ENCODE data around the gene SPATS2L.

DNA sequence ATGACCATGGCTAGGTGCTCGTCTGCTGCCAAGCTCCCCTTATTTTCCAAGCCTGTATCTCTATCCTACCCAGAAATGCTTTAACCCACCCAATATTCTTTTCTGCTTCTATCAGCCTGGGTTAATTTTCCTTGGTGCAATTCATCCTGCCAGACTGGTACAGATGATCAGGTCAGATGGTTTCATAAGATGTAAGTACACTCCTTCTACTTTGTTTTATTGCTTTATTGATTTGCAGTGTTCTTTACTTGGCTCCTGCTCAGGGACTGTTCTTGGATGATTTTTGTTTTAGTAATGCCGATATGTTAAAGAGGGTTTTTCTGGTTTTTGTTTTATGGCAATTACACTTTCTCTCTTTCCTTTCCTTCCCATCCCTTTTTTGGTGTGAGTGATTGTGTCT, 217.1 kb downstream of the SPATS2L start:
- TF ChIP-seq, protein P1, sequence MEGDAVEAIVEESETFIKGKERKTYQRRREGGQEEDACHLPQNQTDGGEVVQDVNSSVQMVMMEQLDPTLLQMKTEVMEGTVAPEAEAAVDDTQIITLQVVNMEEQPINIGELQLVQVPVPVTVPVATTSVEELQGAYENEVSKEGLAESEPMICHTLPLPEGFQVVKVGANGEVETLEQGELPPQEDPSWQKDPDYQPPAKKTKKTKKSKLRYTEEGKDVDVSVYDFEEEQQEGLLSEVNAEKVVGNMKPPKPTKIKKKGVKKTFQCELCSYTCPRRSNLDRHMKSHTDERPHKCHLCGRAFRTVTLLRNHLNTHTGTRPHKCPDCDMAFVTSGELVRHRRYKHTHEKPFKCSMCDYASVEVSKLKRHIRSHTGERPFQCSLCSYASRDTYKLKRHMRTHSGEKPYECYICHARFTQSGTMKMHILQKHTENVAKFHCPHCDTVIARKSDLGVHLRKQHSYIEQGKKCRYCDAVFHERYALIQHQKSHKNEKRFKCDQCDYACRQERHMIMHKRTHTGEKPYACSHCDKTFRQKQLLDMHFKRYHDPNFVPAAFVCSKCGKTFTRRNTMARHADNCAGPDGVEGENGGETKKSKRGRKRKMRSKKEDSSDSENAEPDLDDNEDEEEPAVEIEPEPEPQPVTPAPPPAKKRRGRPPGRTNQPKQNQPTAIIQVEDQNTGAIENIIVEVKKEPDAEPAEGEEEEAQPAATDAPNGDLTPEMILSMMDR (IDR thresholded peaks at IDR 0.05; ENCODE audit: low read depth, low read length), result no peak
- no peak for TF ChIP-seq MYC (IDR thresholded peaks at IDR 0.05; ENCODE audit: low read depth, low read length)
